Upper lobe of right lung (tissue), 1 donor: ENCODE results near the gene NEO1. TPM values are rescaled to one million over a fixed set of nuclear protein-coding genes. Genes with fewer than 3 reads are reported as not detected.

Experiments used
- ATAC-seq: fragments of 200-7000 bp; cut with Tn5 transposase; one replicate; pipeline ENCODE4 v1.9.1; 2020; ENCODE audit warnings: mild to moderate bottlenecking, moderate library complexity
- DNase-seq: peaks from one replicate; pipeline ENCODE4 v3.0.0-alpha.2; 2020
- H3K27ac ChIP-seq: fragments of 200-600 bp; one replicate; pipeline ENCODE4 v1.8.0; 2022
- H3K27me3 ChIP-seq: fragments of 200-600 bp; one replicate; pipeline ENCODE4 v1.8.0; 2022; ENCODE audit warnings: mild to moderate bottlenecking
- H3K36me3 ChIP-seq: fragments of 200-600 bp; one replicate; pipeline ENCODE4 v1.8.0; 2022
- H3K4me1 ChIP-seq: fragments of 200-600 bp; one replicate; pipeline ENCODE4 v1.8.0; 2022
- H3K4me3 ChIP-seq: fragments of 200-600 bp; one replicate; pipeline ENCODE4 v1.8.0; 2022; ENCODE audit warnings: mild to moderate bottlenecking
- H3K9me3 ChIP-seq: fragments of 200-600 bp; one replicate; pipeline ENCODE4 v1.8.0; 2022
- intact Hi-C: fragments of 100-400 bp; cut with DNase I; formaldehyde crosslinking; loops from one replicate; pipeline ENCODE4 v1.11.0; 2022
- long read RNA-seq: library from polyadenylated mRNA; unstranded; transcript quantifications from one replicate; pipeline ENCODE4 v2.0.0, GENCODE V29; 2021
- total RNA-seq: library from RNA; stranded (reverse); fragmentation: NEBNext Ultra II Directional; extraction: Animal tissue kit (Norgen Biotek cat#: 25700); gene quantifications from one replicate; pipeline ENCODE4 v1.2.1, GENCODE V29; 2021
- TF ChIP-seq, protein P1 (sequence below): fragments of 200-600 bp; IDR thresholded peaks from one replicate; pipeline ENCODE4 v1.8.0; 2022; ENCODE audit warnings: antibody characterized with exemption
- donor health status: DM: no; HTN: yes; CAD: no; lungs with severe emphysema.

NEO1 gene, protein sequence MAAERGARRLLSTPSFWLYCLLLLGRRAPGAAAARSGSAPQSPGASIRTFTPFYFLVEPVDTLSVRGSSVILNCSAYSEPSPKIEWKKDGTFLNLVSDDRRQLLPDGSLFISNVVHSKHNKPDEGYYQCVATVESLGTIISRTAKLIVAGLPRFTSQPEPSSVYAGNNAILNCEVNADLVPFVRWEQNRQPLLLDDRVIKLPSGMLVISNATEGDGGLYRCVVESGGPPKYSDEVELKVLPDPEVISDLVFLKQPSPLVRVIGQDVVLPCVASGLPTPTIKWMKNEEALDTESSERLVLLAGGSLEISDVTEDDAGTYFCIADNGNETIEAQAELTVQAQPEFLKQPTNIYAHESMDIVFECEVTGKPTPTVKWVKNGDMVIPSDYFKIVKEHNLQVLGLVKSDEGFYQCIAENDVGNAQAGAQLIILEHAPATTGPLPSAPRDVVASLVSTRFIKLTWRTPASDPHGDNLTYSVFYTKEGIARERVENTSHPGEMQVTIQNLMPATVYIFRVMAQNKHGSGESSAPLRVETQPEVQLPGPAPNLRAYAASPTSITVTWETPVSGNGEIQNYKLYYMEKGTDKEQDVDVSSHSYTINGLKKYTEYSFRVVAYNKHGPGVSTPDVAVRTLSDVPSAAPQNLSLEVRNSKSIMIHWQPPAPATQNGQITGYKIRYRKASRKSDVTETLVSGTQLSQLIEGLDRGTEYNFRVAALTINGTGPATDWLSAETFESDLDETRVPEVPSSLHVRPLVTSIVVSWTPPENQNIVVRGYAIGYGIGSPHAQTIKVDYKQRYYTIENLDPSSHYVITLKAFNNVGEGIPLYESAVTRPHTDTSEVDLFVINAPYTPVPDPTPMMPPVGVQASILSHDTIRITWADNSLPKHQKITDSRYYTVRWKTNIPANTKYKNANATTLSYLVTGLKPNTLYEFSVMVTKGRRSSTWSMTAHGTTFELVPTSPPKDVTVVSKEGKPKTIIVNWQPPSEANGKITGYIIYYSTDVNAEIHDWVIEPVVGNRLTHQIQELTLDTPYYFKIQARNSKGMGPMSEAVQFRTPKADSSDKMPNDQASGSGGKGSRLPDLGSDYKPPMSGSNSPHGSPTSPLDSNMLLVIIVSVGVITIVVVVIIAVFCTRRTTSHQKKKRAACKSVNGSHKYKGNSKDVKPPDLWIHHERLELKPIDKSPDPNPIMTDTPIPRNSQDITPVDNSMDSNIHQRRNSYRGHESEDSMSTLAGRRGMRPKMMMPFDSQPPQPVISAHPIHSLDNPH (N-terminal part only)
- total RNA-seq = 44.8 TPM
- long read RNA-seq, partial matches to known transcripts = 12 of 19 reads
- long read RNA-seq, other reads (novel, unspliced or antisense) = 7 of 19 reads

DNA sequence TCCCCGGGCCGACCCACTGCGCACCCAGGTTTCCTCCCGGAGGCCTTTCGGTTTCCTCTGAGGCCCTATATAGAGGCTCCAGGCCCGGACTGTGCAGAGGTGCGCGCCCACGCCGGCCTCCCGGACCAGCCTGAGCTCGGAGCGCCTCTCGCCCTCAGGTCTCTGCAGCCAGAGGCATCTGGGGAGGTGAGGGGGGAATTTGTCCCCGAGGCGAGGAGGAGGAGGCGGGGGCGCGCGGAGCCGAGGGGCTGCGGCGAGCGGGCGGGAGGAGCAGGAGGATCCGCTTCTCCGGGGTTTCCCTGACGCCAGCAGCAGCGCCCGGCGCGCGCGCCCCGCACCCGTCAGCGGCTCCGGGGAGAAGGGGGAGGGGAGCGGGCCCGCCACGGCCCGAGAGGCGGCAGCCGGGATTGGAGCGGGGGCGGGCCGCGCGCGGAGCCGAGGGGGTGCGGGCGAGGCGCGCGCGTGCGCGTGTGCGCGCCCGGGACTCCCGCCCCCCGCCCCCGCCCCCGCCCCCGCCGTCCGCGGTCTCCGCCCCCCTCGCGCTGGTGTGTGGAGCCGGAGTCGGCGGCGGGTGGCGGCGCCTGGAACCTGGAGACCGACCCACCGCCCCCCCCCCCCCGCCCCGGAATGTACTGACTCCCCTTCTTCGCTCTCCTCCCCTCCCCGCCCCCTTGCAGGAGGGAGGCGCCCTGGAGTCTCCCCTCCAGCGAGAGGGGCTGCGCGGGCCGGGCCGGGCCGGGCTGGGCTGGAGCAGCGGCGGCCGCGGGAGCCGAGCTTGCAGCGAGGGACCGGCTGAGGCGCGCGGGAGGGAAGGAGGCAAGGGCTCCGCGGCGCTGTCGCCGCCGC, at the start of gene NEO1:
NEO1 (plus strand) TSS at position 657 of the 846 bp plus-strand sequence. CDS start 213 bp downstream, outside the sequence.
- H3K27me3 ChIP-seq = no peaks in the 10 kb centered on the region
- H3K9me3 ChIP-seq = no peaks in the 10 kb centered on the region
- H3K27ac ChIP-seq = peak within 1 kb of the TSS; percentile 88
- DNase-seq (peak; percentile 94), ATAC-seq (peak; percentile 92)
- no peaks in the 10 kb centered on the region for H3K36me3 ChIP-seq
- intact Hi-C loops = no loop called here
- peak within 1 kb of the TSS; percentile 73 for H3K4me3 ChIP-seq
- no peaks in the 10 kb centered on the region for H3K4me1 ChIP-seq
- TF ChIP-seq, protein P1, sequence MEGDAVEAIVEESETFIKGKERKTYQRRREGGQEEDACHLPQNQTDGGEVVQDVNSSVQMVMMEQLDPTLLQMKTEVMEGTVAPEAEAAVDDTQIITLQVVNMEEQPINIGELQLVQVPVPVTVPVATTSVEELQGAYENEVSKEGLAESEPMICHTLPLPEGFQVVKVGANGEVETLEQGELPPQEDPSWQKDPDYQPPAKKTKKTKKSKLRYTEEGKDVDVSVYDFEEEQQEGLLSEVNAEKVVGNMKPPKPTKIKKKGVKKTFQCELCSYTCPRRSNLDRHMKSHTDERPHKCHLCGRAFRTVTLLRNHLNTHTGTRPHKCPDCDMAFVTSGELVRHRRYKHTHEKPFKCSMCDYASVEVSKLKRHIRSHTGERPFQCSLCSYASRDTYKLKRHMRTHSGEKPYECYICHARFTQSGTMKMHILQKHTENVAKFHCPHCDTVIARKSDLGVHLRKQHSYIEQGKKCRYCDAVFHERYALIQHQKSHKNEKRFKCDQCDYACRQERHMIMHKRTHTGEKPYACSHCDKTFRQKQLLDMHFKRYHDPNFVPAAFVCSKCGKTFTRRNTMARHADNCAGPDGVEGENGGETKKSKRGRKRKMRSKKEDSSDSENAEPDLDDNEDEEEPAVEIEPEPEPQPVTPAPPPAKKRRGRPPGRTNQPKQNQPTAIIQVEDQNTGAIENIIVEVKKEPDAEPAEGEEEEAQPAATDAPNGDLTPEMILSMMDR = no peak

DNA sequence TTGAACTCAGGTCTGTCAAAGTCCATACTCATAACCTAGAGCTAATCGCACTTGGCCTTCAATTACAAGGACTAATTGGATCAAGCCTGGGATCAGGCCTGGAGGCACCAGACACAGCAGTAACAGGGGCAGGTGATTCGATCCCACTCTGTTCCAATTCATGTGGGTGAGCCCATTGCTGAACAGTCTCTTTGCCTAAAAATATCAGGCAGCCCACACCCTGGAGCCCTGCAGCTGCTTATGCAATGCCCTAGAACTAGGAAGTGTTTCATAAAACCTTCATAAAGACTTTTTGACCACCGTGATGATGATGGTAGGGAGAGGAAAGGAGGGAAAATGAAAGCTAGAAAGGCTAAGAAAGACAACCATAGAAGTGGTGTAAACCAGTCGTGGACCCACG, 47.8 kb upstream of the NEO1 start:
- no peak overlapping the region for H3K4me3 ChIP-seq
- no peak for DNase-seq
- intact Hi-C loops = no loop called here
- no peaks in the 10 kb centered on the region for H3K4me1 ChIP-seq
- no peak for ATAC-seq
- TF ChIP-seq, protein P1 = no peak
- peaks cover 33% of the 10 kb centered on the region for H3K27me3 ChIP-seq
- H3K27ac ChIP-seq = no peak overlapping the region
- no peaks in the 10 kb centered on the region for H3K9me3 ChIP-seq
- no peaks in the 10 kb centered on the region for H3K36me3 ChIP-seq

DNA sequence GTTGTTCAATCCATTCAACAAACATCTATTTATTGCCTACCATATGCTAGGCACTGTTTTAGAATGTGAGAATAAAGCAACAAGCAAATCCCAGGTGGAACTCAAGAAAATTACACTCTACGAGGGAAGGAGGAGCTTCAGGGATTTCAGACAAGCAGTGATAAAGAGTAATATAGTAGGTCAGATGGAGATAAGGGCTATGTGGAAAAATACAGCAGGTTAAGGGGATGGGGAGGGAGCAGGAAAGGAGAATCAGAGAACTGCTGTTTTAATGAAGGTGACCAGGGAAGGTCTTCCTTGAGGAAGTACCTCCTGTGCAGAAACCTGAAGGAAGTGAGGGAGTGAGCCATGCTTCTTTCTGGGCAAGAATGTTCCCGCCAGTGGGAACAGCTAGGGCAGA, 47.2 kb upstream of the NEO1 start:
- Histone ChIP-seq H3K4me1 (no peaks in the 10 kb centered on the region), H3K27ac (no peak overlapping the region), H3K4me3 (no peak overlapping the region), H3K36me3 (no peaks in the 10 kb centered on the region), H3K9me3 (no peaks in the 10 kb centered on the region), H3K27me3 (peaks cover 33% of the 10 kb centered on the region)
- ATAC-seq (no peak), DNase-seq (no peak)
- TF ChIP-seq, protein P1 = no peak
- intact Hi-C loops = no loop called here

DNA sequence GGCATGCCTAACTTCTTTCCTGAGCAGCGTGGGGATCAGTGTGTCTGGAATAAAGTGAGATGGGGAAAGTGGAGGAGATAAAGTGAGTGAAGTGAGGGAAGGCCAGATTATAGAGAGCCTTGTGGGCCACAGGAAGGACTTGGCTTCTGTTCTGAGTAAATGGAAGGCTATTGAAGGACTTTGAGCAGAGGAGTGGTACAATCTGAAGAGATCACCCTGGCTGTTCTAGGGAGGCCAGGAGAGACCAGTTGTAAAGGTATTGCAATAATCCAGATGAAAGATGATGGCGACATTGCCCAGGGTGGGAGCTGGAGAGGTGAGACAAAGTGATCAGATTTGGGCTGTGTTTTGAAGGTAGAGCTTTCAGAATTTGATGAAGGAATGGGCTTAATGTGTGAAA, 46.8 kb upstream of the NEO1 start:
- intact Hi-C loops = no loop called here
- no peak for ATAC-seq
- TF ChIP-seq, protein P1 = no peak

More for the DNA sequence above, 46.8 kb upstream of the NEO1 start:
- no peak for DNase-seq
- Histone ChIP-seq H3K36me3 (no peaks in the 10 kb centered on the region), H3K9me3 (no peaks in the 10 kb centered on the region), H3K27me3 (peaks cover 33% of the 10 kb centered on the region), H3K4me3 (no peak overlapping the region), H3K27ac (no peak overlapping the region), H3K4me1 (no peaks in the 10 kb centered on the region)
